Loucy (cell line): ENCODE results near the gene FADS3.

ENCODE experiments used
- H2AFZ ChIP-seq: fragments of 200-600 bp; sonication (generic); 2 replicates; pipeline ENCODE4 v1.6.0; 2016; ENCODE audit warnings: antibody characterized with exemption, mild to moderate bottlenecking, low read length, moderate library complexity
- H3F3A ChIP-seq: fragments of 200-600 bp; 2 replicates; pipeline ENCODE4 v1.6.0; 2016; ENCODE audit warnings: antibody characterized with exemption, low read depth, mild to moderate bottlenecking
- H3K27me3 ChIP-seq: fragments of 200-600 bp; sonication (generic); 2 replicates; pipeline ENCODE4 v1.6.1; 2014; ENCODE audit warnings: low read length, mild to moderate bottlenecking; ENCODE audit not compliant: insufficient read depth, poor library complexity, severe bottlenecking
- H3K36me3 ChIP-seq: fragments of 200-600 bp; sonication (generic); 2 replicates; pipeline ENCODE4 v1.6.1; 2016; ENCODE audit warnings: low read length; ENCODE audit not compliant: insufficient read depth
- H3K4me1 ChIP-seq: fragments of 200-600 bp; sonication (generic); 2 replicates; pipeline ENCODE4 v1.5.1; 2014; ENCODE audit warnings: low read length, mild to moderate bottlenecking; ENCODE audit not compliant: insufficient read depth, poor library complexity, severe bottlenecking
- H3K4me2 ChIP-seq: fragments of 200-600 bp; sonication (generic); 2 replicates; pipeline ENCODE4 v1.6.0; 2014; ENCODE audit warnings: antibody characterized with exemption, low read length, low read depth, mild to moderate bottlenecking; ENCODE audit not compliant: poor library complexity, severe bottlenecking
- H3K4me3 ChIP-seq: fragments of 200-600 bp; sonication (generic); 2 replicates; pipeline ENCODE4 v1.5.1; 2014; ENCODE audit warnings: low read length, mild to moderate bottlenecking, mixed read lengths; ENCODE audit not compliant: poor library complexity, severe bottlenecking
- H3K79me2 ChIP-seq: fragments of 200-600 bp; sonication (generic); 2 replicates; pipeline ENCODE4 v1.6.1; 2014; ENCODE audit warnings: low read length; ENCODE audit not compliant: insufficient read depth
- H3K9ac ChIP-seq: fragments of 200-600 bp; sonication (generic); 2 replicates; pipeline ENCODE4 v1.6.0; 2014; ENCODE audit warnings: mild to moderate bottlenecking, low read depth, low read length, moderate library complexity; ENCODE audit not compliant: poor library complexity, severe bottlenecking
- H3K9me2 ChIP-seq: fragments of 200-600 bp; sonication (generic); replicated peaks from 2 replicates; pipeline ENCODE4 v1.6.1; 2016; ENCODE audit warnings: low read depth, low read length, mixed read lengths
- H3K9me3 ChIP-seq: fragments of 200-600 bp; sonication (generic); 2 replicates; pipeline ENCODE4 v1.6.1; 2014; ENCODE audit warnings: mild to moderate bottlenecking, antibody characterized with exemption, low read length, low read depth; ENCODE audit not compliant: insufficient read depth
- H4K20me1 ChIP-seq: fragments of 200-600 bp; sonication (generic); 2 replicates; pipeline ENCODE4 v1.6.0; 2014; ENCODE audit warnings: antibody characterized with exemption, low read length, mild to moderate bottlenecking; ENCODE audit not compliant: insufficient read depth, poor library complexity, severe bottlenecking
- CTCF ChIP-seq: fragments of 200-600 bp; sonication (generic); conservative IDR thresholded peaks from 2 replicates; pipeline ENCODE4 v1.5.1; 2014; ENCODE audit warnings: mild to moderate bottlenecking, antibody characterized with exemption, low read length
- EZH2phosphoT487 ChIP-seq: fragments of 200-600 bp; IDR thresholded peaks from 2 replicates; pipeline ENCODE4 v1.6.1; 2018; ENCODE audit warnings: antibody characterized with exemption, mild to moderate bottlenecking, moderate library complexity, borderline replicate concordance

Gene FADS3

GRCh38 chr11:61898247-61898582, 6.9 kb upstream of the FADS3 start:
- H3K4me2 ChIP-seq = no peak overlapping the region
- H3K36me3 ChIP-seq = no peaks in the 10 kb centered on the region
- no peaks in the 10 kb centered on the region for H4K20me1 ChIP-seq
- no peaks in the 10 kb centered on the region for H3K79me2 ChIP-seq
- no peak overlapping the region for H3K4me3 ChIP-seq
- H3K27me3 ChIP-seq = no peaks in the 10 kb centered on the region
- TF ChIP-seq EZH2phosphoT487 (no peak), CTCF (no peak)
- H3F3A ChIP-seq = no peaks in the 10 kb centered on the region
- no peaks in the 10 kb centered on the region for H3K9me2 ChIP-seq
- H3K9me3 ChIP-seq = no peaks in the 10 kb centered on the region
- no peak overlapping the region for H3K9ac ChIP-seq
- H3K4me1 ChIP-seq = no peaks in the 10 kb centered on the region
- no peak overlapping the region for H2AFZ ChIP-seq

- no peaks in the 10 kb centered on the region for H3K9me3 ChIP-seq
- no peak overlapping the region for H2AFZ ChIP-seq
- no peak overlapping the region for H3K9ac ChIP-seq
- no peaks in the 10 kb centered on the region for H3K9me2 ChIP-seq
- no peaks in the 10 kb centered on the region for H3K27me3 ChIP-seq
- H3F3A ChIP-seq = no peaks in the 10 kb centered on the region
- no peak for TF ChIP-seq EZH2phosphoT487
- peak; percentile 81 for TF ChIP-seq CTCF
- no peaks in the 10 kb centered on the region for H4K20me1 ChIP-seq
- no peaks in the 10 kb centered on the region for H3K79me2 ChIP-seq
- H3K36me3 ChIP-seq = no peaks in the 10 kb centered on the region
- no peak overlapping the region for H3K4me2 ChIP-seq
- no peak overlapping the region for H3K4me3 ChIP-seq
- H3K4me1 ChIP-seq = no peaks in the 10 kb centered on the region
Observed at GRCh38 chr11:61897387-61898246, 6.3 kb upstream of the FADS3 start.

- Histone ChIP-seq H3K36me3 (no peaks in the 10 kb centered on the region), H3K9ac (no peak overlapping the region), H3K27me3 (no peaks in the 10 kb centered on the region)
Observed at GRCh38 chr11:61896665-61897386, 5.5 kb upstream of the FADS3 start.

More at GRCh38 chr11:61896665-61897386, 5.5 kb upstream of the FADS3 start:
- H3K9me3 ChIP-seq = no peaks in the 10 kb centered on the region
- no peak overlapping the region for H3K4me2 ChIP-seq
- H3K79me2 ChIP-seq = no peaks in the 10 kb centered on the region
- H3K4me1 ChIP-seq = peaks cover 4% of the 10 kb centered on the region
- no peaks in the 10 kb centered on the region for H4K20me1 ChIP-seq
- peaks cover 3% of the 10 kb centered on the region; the same call in 1 of the 2 replicates for H3F3A ChIP-seq
- TF ChIP-seq CTCF = no peak
- no peak for TF ChIP-seq EZH2phosphoT487
- no peaks in the 10 kb centered on the region for H3K9me2 ChIP-seq
- no peak overlapping the region for H2AFZ ChIP-seq
- no peak overlapping the region for H3K4me3 ChIP-seq
